Fibroblast of gingiva (primary cell): ENCODE results near the gene PCSK2.
"Not testable (repeated sequence)": the region's sequence is repeated elsewhere in the genome, so short reads cannot be mapped to it uniquely, and the experiment has no call there.

Source experiments
- DNase-seq: peaks from one replicate; pipeline ENCODE4 v3.0.0-alpha.2; 2011; ENCODE audit warnings: low read depth

The PCSK2 gene, protein sequence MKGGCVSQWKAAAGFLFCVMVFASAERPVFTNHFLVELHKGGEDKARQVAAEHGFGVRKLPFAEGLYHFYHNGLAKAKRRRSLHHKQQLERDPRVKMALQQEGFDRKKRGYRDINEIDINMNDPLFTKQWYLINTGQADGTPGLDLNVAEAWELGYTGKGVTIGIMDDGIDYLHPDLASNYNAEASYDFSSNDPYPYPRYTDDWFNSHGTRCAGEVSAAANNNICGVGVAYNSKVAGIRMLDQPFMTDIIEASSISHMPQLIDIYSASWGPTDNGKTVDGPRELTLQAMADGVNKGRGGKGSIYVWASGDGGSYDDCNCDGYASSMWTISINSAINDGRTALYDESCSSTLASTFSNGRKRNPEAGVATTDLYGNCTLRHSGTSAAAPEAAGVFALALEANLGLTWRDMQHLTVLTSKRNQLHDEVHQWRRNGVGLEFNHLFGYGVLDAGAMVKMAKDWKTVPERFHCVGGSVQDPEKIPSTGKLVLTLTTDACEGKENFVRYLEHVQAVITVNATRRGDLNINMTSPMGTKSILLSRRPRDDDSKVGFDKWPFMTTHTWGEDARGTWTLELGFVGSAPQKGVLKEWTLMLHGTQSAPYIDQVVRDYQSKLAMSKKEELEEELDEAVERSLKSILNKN

DNA sequence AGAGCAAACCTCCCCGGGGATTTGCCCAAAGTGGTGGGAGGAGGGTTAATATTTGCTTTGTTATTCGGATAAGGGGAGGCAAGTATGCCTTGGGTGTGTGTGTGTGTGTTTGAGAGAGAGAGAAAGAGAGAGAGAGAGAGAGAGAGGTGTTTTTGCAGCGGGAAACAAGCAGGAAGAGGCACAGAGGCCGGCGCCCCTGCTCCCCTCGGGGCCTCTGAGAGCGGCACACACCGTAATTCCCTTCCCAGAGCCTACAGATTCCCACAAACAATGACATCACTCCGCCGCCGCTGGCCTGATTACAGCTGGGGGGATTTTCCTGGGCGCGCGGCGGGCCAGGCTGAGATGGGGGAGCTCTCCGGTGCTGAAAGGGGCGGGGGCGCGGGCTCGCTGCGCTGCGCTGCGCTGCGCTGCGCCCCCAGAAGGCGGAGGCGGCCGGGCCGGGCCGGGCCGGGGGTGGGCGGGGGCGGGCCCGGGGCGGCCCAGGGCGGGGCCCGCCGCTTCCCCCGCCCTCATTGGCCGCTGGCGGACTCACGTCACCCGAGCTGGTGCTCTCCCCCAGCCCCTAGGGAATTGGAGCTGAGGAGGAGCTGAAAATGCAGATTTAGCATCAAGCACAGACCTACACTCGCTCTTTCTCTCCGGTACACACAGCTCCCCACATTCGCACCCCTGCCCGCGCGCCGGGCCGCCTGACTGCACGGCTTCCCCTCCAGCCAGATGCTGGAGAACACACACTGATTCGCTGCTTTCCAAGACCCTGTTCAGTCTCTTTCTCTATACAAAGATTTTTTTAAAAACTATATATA is at the start of gene PCSK2:
PCSK2 (plus strand) TSS at position 631 of the 809 bp plus-strand sequence. CDS start 266 bp downstream, outside the sequence.
- peak; percentile 5 for DNase-seq

DNA sequence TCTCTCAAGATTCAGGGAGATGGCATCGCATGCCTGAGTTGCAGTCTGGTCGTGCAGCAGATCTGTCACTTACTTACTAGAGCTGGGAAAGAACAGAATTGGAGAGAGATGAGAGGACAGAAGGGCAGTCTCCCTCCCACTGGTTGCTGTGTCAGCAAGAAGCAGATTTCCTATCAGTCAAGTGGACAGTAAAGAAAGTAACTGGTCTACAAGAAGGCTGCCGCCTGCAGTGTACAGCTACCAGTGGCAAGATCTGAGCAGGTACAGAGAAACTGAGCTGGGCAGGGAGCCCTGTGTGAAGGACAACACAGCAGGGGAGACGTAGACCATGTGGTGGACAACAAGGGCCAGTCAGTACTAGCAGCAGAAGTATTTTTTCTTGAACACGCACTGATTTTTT is 49.5 kb upstream of the PCSK2 start:
- DNase-seq, result no peak

DNA sequence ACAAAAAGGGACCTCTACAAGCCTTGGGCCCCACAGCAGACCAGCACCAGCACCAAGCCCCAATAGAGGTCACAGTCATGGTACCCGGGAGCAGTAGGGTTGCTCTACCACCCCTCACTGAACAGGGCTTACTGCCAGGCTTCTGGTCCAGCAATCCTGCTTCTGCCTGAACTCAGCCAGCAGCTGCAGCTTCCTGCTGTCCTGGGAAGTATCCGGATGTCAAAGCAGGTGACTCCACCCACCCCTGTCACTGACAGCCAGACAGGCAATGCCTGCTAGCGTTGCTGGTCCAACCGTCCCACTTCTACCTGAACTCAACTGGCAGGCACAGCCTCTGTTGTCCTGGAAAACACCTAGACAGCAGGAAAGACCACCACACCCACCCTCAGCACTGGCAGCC is 47.0 kb upstream of the PCSK2 start:
- no peak for DNase-seq

DNA sequence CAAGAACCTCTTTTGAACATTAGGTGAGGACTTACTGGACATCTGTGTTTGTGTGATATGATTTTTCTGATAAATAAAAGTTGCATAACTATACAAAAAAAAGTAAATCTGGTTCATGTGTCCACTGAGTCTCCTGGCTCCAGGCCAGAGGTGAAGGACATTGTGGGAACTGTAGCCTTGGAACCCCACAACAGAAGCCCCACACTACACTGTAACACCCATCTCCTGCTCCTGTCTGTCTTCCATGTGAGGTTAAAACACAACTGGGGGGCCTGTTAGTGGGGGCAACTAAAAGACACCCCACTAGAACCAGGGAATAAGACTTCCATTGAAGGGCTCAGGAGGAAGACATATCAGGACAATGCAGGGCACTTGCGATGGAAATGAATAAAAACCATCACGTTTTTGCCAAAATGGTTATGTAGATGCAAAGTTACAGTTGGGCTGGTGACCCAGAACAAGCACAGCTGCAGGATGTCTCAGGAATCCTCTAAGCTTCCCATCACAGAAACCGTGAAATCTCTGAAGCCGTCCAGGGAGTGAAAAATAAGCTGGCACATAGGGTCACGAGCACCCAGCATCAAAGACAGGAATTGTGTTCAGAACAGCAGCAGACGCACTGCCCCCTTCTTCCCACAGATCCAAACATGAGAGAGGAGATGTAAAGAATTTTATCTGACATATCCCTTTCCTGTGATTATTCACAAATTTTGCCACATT is 36.7 kb upstream of the PCSK2 start:
- DNase-seq, result no peak

DNA sequence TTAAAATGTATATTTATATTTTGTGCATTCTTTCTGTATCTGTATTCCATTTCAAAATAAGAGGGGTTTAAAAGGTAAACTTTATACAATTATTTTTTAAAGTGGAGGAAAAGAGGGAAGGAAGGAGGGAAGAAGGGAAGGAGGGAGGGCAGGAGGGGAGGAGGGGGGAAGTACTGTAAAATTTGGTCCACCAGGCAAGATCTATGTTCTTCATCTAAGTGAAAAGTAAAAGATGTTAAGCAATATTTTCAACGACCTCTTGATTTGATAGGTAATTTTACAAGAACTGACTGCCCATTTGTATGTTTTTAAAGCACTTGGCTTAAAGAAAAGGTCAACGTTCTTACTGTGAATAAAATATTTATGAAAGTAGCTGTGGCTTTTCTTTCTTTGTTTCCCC is 29.8 kb upstream of the PCSK2 start:
- no peak for DNase-seq

DNA sequence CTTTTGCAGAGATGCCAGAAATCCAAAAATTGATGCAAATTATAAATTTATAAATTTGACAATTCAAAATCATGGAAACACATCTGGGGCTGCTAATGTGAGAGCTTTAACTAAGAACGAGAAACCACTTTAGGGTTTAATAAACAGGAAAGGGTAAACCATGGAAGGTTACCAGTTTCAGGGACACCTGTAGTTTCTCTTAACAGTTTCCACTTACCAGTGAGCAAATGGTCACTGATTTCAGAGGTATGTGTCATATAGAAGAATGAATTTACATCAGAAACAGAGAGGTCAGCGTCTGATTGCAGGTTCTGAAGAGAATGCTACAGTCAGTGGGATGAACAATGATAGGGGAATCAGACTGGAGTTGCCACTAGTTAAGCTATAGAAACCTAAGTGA is 24.8 kb upstream of the PCSK2 start:
- DNase-seq, result no peak

DNA sequence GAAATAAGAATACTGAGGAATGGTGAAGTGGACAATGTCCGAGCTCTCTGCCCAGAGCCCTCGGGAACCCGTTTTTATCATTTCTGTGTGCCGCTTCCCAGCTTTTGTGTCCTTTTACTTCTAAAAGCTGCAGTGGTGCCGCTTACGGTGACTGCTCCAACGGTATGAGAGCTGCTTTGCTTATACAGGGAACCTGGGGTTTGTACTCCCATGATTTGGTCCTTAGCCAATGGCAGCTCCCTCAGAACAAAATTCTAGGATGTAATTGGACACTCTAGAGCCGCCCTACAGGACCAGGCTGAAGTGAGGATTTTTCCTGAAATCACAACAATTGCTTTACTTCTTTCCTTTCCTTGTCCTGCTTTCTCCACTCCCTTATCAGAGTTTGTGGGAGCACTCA is 24.2 kb upstream of the PCSK2 start:
- no peak for DNase-seq

DNA sequence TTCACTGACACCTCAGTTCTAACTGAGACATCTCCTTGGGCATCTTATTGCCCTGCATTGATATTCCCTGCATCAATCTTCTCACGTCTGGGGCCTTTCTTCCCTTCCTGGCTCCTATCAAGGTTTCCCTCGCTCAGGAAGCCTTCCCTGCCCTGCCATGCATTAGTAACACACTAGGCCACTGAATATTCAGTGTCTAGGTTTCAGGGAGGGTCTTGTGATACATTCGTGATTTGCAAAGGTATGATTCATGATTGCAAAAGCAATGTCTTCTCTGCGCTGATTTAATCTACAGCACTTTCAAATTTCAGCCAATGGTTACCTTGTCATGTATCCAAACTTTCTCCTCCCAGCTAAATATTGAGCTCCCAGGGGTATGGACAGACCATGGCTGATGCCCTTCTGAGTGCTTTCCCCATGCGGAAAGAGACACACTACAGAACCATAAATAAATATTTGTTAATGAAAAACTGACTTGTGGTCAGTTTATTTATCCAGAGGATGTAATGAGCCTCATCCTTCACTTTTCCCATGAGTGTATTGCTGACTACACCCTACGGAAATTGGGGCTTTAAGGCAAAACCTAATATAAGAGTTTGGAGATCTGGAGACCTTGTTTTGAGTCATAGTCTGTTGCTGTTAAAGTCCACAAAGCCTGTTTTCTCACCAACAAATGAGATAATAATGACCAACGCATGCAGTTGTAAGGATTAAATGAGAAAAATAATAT is 21.6 kb upstream of the PCSK2 start:
- DNase-seq, result no peak

DNA sequence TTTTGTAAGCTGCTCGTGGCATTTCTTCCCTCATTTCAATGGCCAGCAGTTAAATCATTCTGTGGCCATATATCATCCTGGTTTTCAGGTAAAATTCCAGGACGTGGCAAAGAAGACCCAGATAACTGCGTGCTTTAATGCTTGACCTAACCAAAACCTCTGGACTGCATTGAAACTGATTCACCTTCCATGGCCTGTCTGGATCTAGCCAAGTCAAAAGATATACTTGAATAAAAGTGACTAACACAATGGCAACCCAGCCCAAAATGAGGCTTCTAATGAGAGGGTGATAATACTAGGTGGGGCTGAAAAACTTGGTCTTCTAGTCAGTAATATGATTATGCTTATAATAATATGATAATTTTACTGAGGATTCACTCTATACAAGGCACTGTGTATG is 16.5 kb upstream of the PCSK2 start:
- no peak for DNase-seq

DNA sequence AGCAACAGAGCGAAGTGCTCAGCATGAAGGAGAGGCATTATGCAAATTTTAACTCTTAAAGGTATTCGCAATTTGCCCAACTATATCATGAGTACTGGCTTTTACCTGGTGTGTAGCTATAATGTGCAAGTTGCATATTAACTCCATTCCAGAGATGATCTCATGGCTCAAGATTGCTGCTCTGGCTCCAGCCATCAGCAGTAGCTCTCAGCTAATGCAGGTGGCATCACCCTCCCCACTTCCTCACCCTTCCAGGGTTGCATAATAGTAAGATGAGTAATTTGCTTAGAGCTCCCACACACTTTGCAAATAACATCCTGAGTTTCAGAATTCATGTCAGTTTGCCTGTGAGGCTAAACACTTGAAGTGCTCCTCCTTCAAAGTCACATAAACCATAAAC is 15.9 kb upstream of the PCSK2 start:
- DNase-seq, result no peak

DNA sequence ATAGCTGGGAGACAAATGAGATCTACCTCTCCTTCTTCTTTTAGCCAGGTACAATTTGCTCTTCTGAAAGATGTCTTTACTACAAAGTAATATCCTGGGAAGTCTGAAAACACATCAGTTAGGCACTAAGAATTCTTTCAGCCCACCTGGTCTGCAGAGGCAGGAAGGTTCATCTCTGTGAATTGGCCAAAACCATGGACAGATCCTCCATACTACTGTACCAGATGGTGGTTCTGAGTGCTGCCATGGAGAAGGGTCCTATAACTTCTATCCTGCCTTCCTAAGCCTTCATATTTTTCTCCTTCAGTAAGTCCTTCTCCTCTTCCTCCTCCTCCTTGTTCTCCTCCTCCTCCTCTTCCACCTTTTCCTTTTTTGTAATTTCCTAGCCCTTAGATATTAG is 11.7 kb upstream of the PCSK2 start:
- no peak for DNase-seq

DNA sequence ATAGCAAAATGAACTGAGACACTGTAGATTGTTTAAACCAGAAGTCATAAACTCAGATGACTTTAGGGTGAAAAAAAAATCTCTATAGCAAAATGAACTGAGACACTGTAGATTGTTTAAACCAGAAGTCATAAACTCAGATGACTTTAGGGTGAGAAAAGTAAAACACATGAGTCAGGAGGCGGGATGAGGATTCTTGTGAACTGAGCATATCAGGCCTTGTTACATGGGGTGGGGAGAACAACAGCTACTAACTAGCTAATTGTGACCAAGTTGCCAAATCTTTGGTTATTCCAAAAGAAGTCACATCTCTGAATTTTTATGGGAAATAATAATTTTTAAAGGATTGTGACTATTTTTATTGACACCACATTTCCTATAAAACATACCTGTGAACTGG is 7.0 kb upstream of the PCSK2 start:
- not testable (repeated sequence) for DNase-seq

DNA sequence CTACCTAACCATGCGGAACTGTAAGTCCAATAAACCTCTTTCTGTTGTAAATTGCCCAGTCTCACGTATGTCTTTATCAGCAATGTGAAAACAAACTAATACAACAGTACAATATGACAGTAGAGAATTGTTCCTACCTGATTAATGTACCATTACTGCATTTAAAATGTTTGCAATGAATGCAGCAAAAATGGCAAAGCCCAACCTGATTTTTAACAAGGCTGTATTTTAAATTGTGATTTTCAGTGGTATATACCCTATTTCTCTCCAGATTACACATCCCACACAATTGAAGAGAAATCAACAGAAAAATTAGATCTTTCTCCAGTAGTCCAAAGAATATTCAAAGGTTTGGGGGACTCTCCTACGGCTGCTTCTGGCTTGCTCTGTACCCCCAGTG is 3.3 kb upstream of the PCSK2 start:
- no peak for DNase-seq

DNA sequence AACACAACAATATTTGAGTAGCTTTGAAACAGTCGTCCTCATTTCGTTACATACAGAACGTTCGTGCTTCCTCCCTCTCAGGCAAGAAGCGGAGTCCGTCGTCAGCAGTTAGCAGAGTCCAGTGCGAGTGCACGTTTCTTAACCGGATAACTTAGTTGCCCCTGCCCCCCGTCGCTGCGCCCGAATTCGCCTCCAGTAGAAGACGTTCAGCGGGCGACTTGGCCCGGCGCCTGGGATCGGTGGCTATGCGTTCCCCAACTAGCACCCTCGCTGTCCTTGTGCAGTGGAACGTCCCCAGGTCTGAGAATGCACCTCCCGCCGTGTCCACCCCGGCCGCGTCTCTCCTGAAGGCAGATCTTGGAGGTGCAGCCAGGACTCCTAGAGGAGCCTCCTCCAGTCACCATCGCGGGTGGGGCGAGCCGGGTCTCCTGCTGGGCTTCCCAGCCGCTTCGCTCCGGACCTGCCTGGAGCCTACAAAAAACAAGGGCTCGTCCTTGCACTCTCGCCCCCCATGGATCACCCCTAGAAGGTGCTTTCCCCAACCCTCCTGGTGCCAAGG is 910 bp upstream of the PCSK2 start:
- no peak for DNase-seq

DNA sequence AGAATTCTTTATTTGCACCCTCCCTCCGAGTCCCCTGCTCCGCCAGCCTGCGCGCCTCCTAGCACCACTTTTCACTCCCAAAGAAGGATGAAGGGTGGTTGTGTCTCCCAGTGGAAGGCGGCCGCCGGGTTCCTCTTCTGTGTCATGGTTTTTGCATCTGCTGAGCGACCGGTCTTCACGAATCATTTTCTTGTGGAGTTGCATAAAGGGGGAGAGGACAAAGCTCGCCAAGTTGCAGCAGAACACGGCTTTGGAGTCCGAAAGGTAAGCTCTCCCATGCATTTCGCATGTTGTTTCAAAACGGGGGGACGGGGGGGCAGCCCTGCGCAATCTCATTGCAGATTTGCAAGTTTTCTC is 357 bp downstream of the PCSK2 start:
- DNase-seq, result no peak

DNA sequence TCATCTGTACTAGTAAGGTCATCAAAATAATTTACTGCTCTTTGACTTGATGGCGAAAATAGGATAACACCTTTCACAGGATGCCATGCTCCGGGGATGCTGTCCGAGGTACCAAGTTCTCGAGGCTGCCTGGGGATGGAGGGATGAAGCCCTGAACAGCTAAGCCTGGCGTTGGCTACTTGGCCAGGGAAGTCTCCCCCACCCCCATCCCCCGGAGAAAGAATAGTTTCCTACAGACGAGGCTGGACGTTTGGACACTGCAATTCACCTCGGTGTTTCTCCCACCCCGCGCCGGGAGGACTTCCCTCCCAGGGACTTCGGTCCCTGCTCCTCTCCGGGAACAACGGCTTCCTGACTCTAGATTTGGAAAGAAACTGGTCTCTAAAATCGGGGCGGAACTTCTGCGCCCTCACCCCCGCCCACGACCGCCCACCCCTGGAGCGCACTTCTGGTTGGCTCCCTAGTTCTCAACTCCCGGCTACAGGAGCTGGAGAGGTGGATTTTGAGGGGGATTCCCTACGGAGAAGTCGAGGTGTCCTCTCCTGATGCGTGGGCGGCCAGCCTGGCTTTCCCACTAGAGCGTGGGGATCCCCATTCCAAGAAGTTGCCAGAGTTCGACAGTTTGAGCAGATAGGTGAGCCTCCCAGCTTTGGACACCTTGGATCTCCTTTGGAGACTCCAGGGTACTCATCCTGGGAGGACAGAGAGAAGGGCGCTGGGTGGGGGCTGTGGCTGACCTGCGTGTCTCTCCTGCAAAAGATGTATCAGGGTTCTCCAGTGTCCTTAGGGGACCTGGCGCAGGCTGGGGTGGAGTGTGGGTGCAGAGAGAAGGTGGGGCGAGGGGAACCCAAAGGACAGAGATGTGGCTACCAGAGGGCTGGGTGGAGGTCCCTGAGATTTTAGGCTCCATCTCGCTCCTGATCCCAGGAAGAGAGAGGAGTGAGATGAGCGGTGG is 1.1 kb downstream of the PCSK2 start:
- DNase-seq, result no peak

DNA sequence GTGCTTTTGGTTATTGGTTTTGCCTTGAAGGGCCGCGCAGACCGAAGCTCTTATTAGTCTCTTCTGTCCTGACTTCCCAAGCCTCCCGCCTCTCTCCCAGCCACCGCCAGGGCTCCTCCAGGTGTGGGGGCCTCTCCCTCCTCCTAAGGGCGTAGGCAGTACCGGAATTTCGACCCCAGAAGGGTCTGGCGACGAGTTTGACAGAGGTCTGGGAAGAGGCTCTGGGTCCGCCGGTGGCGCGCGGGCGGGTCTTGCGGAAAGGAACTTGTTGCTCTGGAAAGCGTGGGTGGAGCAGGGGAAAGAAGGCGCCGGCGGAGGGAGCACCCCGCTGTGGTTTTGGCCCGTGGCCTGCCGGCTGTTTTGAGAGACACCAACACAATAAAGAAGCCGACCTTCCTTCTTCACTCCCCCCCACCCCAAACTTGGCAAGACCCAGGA is 1.8 kb downstream of the PCSK2 start:
- no peak for DNase-seq

DNA sequence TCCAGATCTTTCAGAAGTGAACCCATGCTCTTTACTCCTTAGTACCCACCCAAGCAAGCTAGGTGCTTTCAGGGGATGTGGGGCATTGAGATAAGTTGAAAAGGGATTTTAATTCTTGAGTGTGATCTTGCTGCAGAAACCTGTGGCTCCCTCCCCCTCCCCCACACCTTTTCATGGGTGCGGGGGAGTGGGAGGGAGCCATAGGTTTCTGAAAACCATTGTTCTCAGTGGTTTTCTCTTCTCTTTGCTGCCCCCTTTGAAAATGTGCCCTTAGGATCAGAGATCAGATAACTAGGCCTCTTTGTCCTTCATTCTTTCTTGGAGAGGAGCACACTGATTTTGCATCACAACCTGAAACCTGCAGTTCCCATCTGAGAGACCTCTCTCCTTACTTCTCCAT is 2.4 kb downstream of the PCSK2 start:
- no peak for DNase-seq

DNA sequence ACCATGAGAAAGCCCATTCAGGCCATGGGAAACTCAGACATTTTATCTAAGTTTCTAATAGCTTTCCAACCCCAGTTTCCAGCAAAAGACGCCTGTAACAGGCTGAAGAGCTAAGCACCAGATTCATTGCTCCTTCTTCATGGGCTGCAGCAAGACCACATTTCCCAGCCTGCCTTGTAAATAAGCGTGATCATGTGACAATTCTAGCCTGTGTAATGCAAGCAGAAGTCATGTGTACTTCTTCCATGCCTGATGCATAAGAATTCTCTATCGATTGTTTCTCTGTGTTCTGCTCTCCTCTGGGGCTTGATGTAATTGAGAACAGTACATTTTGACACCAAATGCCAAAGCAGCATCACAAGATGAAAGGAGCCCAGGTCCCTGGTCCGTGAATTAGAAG is 6.8 kb downstream of the PCSK2 start:
- DNase-seq, result no peak

DNA sequence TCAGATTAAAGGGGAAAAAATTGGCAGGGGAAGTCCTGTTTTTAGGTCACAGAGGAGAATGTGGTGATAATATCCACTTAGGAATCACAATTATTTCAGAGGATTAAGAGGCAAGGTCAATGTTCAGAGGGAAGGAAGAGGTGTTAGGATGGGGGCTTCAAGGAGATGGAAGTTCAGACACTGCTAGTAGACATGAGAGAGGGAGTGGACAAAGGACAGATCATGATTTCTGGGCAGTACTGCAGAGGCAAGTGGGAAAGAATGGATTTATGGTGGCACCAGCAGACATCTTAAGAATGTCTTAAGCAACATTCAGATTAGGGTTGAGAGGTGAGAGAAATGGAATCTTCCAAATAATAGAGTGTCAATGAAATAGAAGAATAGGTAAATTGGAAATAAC is 9.9 kb downstream of the PCSK2 start:
- no peak for DNase-seq
